A549 (cell line): Measurements from ENCODE around the gene UACA. TPM values are rescaled to one million over a fixed set of nuclear protein-coding genes. Genes with fewer than 3 reads are reported as not detected.

Experiments used
- ATAC-seq, 2 experiments: fragments of 200-7000 bp in 1 of 2; fragments of >200 bp in 1 of 2; cut with Nextera tagmentation in 1 of 2; cut with Tn5 transposase in 1 of 2; 3 replicates each; pipeline versions ENCODE4 v1.8.0 to v1.9.1; 2018 to 2020; ENCODE audit warnings: mild to moderate bottlenecking in 1 of 2, moderate library complexity in 1 of 2
- CTCF ChIA-PET: fragments of 300-600 bp; sonication (Branson Sonifier 250); formaldehyde crosslinking; extraction: SDS; loops from one replicate; lab custom pipeline; 2021; ENCODE audit warnings: antibody characterized with exemption, inconsistent platforms; lab: Yijun Ruan, JAX
- POLR2A ChIA-PET: fragments of 350-600 bp; formaldehyde crosslinking; extraction: SDS; loops from one replicate; lab custom pipeline; 2021; ENCODE audit warnings: antibody characterized with exemption, inconsistent platforms; lab: Yijun Ruan, JAX
- DNase-seq, 2 experiments: peaks; one replicate each; pipeline versions ENCODE4 v3.0.0 to v3.0.0-alpha.2; 2011 to 2016; ENCODE audit warnings: low read depth in 1 of 2, low spot score in 1 of 2
- FAIRE-seq: peaks from 2 replicates; lab custom pipeline; 2011; peaks lifted over from hg19 to GRCh38; lab: Jason Lieb, UNC
- H3K27ac ChIP-seq, 2 experiments: fragments of >200 bp; sonication (Bioruptor Twin); formaldehyde crosslinking; 3 replicates each; pipeline ENCODE4 v1.5.1; 2016 to 2017
- H3K4me1 ChIP-seq: fragments of >200 bp; sonication (Bioruptor Twin); formaldehyde crosslinking; 3 replicates; pipeline ENCODE4 v1.6.1; 2016
- H3K4me2 ChIP-seq: fragments of >200 bp; sonication (Bioruptor Twin); formaldehyde crosslinking; 3 replicates; pipeline ENCODE4 v1.6.1; 2016
- H3K4me3 ChIP-seq: fragments of >200 bp; sonication (Bioruptor Twin); formaldehyde crosslinking; 3 replicates; pipeline ENCODE4 v1.5.1; 2016
- H3K9me3 ChIP-seq: fragments of >200 bp; sonication (Bioruptor Twin); formaldehyde crosslinking; 3 replicates; pipeline ENCODE4 v1.6.1; 2016
- CEBPB ChIP-seq, 2 experiments: fragments of >200 bp in 1 of 2; sonication (Bioruptor Twin) in 1 of 2; formaldehyde crosslinking in 1 of 2; IDR thresholded peaks; 2 replicates each; pipeline ENCODE4 v1.6.1; 2012 to 2016
- ESRRA ChIP-seq: fragments of 150-350 bp; IDR thresholded peaks from 2 replicates; pipeline ENCODE4 v1.6.1; 2014; ENCODE audit warnings: mild to moderate bottlenecking, low read length, borderline replicate concordance
- FOSL2 ChIP-seq, 2 experiments: fragments of 450-650 bp in 1 of 2; fragments of >200 bp in 1 of 2; sonication (Bioruptor Twin) in 1 of 2; formaldehyde crosslinking; IDR thresholded peaks; 2 replicates each; pipeline versions ENCODE4 v1.5.0 to v1.6.1; 2016 to 2020; ENCODE audit warnings: mild to moderate bottlenecking in 1 of 2, moderate library complexity in 1 of 2
- FOXS1 ChIP-seq: fragments of 250-450 bp; sonication (Bioruptor Pico); IDR thresholded peaks from 2 replicates; pipeline ENCODE4 v1.5.0; 2020; ENCODE audit warnings: mild to moderate bottlenecking, moderate library complexity
- GATA3 ChIP-seq: IDR thresholded peaks from 2 replicates; pipeline ENCODE4 v1.6.1; 2012; ENCODE audit warnings: borderline replicate concordance
- HDAC2 ChIP-seq: fragments of 200-600 bp; sonication (generic); IDR thresholded peaks from 2 replicates; pipeline ENCODE4 v1.6.1; 2016
- HOXA7 ChIP-seq: fragments of 250-450 bp; sonication (Bioruptor Pico); IDR thresholded peaks from 2 replicates; pipeline ENCODE4 v1.5.0; 2020; ENCODE audit warnings: mild to moderate bottlenecking, moderate library complexity
- HOXB5 ChIP-seq: fragments of 250-450 bp; sonication (Bioruptor Pico); IDR thresholded peaks from 2 replicates; pipeline ENCODE4 v1.5.0; 2020; ENCODE audit warnings: mild to moderate bottlenecking, moderate library complexity
- MAFK ChIP-seq: fragments of 450-650 bp; IDR thresholded peaks from 2 replicates; pipeline ENCODE4 v1.6.1; 2014; ENCODE audit not compliant: partially characterized antibody
- MAZ ChIP-seq: fragments of 150-350 bp; IDR thresholded peaks from 2 replicates; pipeline ENCODE4 v1.6.1; 2014; ENCODE audit warnings: antibody characterized with exemption, low read depth, low read length, borderline replicate concordance
- NPAS2 ChIP-seq: fragments of 250-450 bp; sonication (Bioruptor Pico); IDR thresholded peaks from 2 replicates; pipeline ENCODE4 v1.8.0; 2022; ENCODE audit warnings: mild to moderate bottlenecking, moderate library complexity, borderline replicate concordance
- NR3C1 ChIP-seq: fragments of >200 bp; sonication (Bioruptor Twin); formaldehyde crosslinking; IDR thresholded peaks from 3 replicates; pipeline ENCODE4 v1.6.1; 2017
- POLR2A ChIP-seq: IDR thresholded peaks from 2 replicates; pipeline ENCODE4 v1.6.1; 2012; ENCODE audit warnings: mild to moderate bottlenecking, low read length
- POLR2AphosphoS2 ChIP-seq: conservative IDR thresholded peaks from 2 replicates; pipeline ENCODE4 v1.6.1; 2012; ENCODE audit warnings: low read length, improper control_type of control experiment, inconsistent platforms
- RAD21 ChIP-seq, 2 experiments: fragments of >200 bp in 1 of 2; sonication (Bioruptor Twin) in 1 of 2; formaldehyde crosslinking in 1 of 2; IDR thresholded peaks in 1 of 2; conservative IDR thresholded peaks in 1 of 2; 2 replicates in 1 of 2; 3 replicates in 1 of 2; pipeline ENCODE4 v1.6.1; 2012 to 2018; ENCODE audit warnings: inconsistent platforms in 1 of 2
- RARB ChIP-seq: fragments of 250-450 bp; sonication (Bioruptor Pico); IDR thresholded peaks from 2 replicates; pipeline ENCODE4 v1.8.0; 2021; ENCODE audit warnings: mild to moderate bottlenecking, moderate library complexity
- RCOR1 ChIP-seq: fragments of 150-350 bp; IDR thresholded peaks from 2 replicates; pipeline ENCODE4 v1.6.1; 2014; ENCODE audit warnings: antibody characterized with exemption, low read length, low read depth
- RFX5 ChIP-seq: fragments of 450-650 bp; IDR thresholded peaks from 2 replicates; pipeline ENCODE4 v1.7.1; 2014; ENCODE audit warnings: antibody characterized with exemption, mild to moderate bottlenecking, moderate library complexity
- ZFP36 ChIP-seq: fragments of 450-650 bp; IDR thresholded peaks from 2 replicates; pipeline ENCODE4 v1.6.1; 2014; ENCODE audit warnings: borderline replicate concordance; ENCODE audit not compliant: partially characterized antibody
- ZSCAN20 ChIP-seq: fragments of 250-450 bp; sonication (Bioruptor Pico); IDR thresholded peaks from 2 replicates; pipeline ENCODE4 v1.8.0; 2022; ENCODE audit warnings: mild to moderate bottlenecking, moderate library complexity
- WGBS: methylation state at CpG from one replicate; pipeline ENCODE4 v1.1.6; 2017; ENCODE audit errors: missing lambda C conversion rate; 5-methylcytosine and 5-hydroxymethylcytosine counted together
- polyA plus RNA-seq, 4 experiments: library from polyadenylated mRNA; depleted of rRNA in 3 of 4; stranded (reverse); fragments of >200 nt; fragmentation: RNase III in 1 of 4; extraction: RNeasy Plus Mini Kit Qiagen cat#74134 plus additional on column Dnase treatment in 1 of 4; gene quantifications; 2 replicates in 3 of 4; 3 replicates in 1 of 4; pipeline ENCODE4 v1.2.3, GENCODE V29; 2011 to 2017
- TF ChIP-seq, protein P1 (sequence below): fragments of 450-650 bp; IDR thresholded peaks from 2 replicates; pipeline ENCODE4 v1.6.1; 2014; ENCODE audit warnings: antibody characterized with exemption
- TF ChIP-seq, protein P2 (sequence below): fragments of 200-600 bp; sonication (generic); IDR thresholded peaks from 2 replicates; pipeline ENCODE4 v1.6.1; 2016; ENCODE audit warnings: antibody characterized with exemption, mild to moderate bottlenecking, moderate library complexity
- TF ChIP-seq, protein P3 (sequence below): IDR thresholded peaks from 2 replicates; pipeline ENCODE4 v1.6.1; 2012
- TF ChIP-seq, protein P4 (sequence below): fragments of >200 bp; sonication (Bioruptor Twin); formaldehyde crosslinking; IDR thresholded peaks from 3 replicates; pipeline ENCODE4 v1.5.1; 2016
- TF ChIP-seq, protein P5 (sequence below): IDR thresholded peaks from 2 replicates; pipeline ENCODE4 v1.6.1; 2012; ENCODE audit warnings: low read depth, borderline replicate concordance

The UACA gene
- polyA plus RNA-seq, 2 of the 4 experiments (the other 2 are of a cell fraction) = 31.9 to 80.4 TPM

DNA sequence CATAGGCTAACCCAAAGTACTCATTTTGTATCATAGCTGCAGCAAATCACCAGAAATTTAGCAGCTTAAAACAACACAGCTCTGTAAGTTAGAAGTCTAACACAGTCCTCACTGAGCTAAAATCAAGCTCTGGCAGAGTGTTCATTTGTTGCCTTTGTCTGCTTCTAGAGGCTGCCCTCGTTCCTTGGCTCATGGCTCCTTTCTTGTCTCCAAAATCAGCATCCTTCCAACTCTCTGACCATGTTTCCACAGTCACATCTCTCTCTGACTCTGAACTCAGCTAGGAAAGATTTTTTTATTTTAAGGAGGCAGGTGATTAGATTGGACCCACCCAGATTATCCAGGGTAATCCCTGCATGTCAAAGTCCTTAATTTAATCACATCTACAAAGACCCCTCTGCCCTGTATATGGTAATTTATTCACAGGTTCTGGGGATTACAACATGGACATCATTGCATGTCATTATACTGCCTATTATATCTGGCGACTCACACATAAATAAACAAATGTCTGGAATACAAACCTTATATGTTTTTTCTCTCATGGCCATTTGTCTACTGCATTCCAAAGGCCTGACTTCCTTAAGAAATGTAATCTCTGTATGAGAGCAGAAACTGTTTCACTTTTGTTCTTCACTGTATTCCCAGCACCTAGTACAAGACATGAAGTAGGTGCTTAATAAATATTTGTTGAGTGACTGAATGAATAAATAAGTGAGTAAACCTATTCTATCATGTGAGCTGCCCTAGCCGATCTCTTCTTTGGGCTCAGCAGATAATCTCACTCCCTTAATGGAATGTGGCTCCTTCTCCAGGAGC, 15.1 kb upstream of the UACA start:
- Histone ChIP-seq H3K4me1 (peaks cover 59% of the 10 kb centered on the region), H3K27ac (peak overlapping the region; percentile 66 to 82), H3K4me2 (peak overlapping the region; percentile 70), H3K4me3 (no peak overlapping the region), H3K9me3 (no peaks in the 10 kb centered on the region)
- 17% methylated on average over 3 of the region's 3 CpGs for WGBS
- FAIRE-seq = peak; percentile 46
- 0 out of 5 replicates have a peak, but pooled peaks of 1 of the 2 experiments have one; percentile 1 for TF ChIP-seq RAD21 (conservative IDR thresholded peaks at IDR 0.05 in 1 of 2, IDR thresholded peaks at IDR 0.05 in 1 of 2)
- TF ChIP-seq, protein P1, sequence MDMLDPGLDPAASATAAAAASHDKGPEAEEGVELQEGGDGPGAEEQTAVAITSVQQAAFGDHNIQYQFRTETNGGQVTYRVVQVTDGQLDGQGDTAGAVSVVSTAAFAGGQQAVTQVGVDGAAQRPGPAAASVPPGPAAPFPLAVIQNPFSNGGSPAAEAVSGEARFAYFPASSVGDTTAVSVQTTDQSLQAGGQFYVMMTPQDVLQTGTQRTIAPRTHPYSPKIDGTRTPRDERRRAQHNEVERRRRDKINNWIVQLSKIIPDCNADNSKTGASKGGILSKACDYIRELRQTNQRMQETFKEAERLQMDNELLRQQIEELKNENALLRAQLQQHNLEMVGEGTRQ = 0 out of 2 replicates have a peak, but pooled peaks have one; percentile 4
- TF ChIP-seq, protein P2, sequence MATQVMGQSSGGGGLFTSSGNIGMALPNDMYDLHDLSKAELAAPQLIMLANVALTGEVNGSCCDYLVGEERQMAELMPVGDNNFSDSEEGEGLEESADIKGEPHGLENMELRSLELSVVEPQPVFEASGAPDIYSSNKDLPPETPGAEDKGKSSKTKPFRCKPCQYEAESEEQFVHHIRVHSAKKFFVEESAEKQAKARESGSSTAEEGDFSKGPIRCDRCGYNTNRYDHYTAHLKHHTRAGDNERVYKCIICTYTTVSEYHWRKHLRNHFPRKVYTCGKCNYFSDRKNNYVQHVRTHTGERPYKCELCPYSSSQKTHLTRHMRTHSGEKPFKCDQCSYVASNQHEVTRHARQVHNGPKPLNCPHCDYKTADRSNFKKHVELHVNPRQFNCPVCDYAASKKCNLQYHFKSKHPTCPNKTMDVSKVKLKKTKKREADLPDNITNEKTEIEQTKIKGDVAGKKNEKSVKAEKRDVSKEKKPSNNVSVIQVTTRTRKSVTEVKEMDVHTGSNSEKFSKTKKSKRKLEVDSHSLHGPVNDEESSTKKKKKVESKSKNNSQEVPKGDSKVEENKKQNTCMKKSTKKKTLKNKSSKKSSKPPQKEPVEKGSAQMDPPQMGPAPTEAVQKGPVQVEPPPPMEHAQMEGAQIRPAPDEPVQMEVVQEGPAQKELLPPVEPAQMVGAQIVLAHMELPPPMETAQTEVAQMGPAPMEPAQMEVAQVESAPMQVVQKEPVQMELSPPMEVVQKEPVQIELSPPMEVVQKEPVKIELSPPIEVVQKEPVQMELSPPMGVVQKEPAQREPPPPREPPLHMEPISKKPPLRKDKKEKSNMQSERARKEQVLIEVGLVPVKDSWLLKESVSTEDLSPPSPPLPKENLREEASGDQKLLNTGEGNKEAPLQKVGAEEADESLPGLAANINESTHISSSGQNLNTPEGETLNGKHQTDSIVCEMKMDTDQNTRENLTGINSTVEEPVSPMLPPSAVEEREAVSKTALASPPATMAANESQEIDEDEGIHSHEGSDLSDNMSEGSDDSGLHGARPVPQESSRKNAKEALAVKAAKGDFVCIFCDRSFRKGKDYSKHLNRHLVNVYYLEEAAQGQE = no peak
- TF ChIP-seq CEBPB (IDR thresholded peaks at IDR 0.05) = peak in 1 of 2 experiments; percentile 50; a peak in 2 of 4 replicates
- TF ChIP-seq FOSL2 (IDR thresholded peaks at IDR 0.05) = no peak
- TF ChIP-seq FOSL2 (CRISPR knock-in tag; IDR thresholded peaks at IDR 0.05) = peak; percentile 80
- TF ChIP-seq HOXB5 = no peak
- TF ChIP-seq MAFK = peak; percentile 4
- peak; percentile 24; the same call in 1 of the 2 replicates for TF ChIP-seq FOXS1 (CRISPR knock-in tag)
- TF ChIP-seq GATA3 = peak; percentile 66; the same call in 1 of the 2 replicates
- ATAC-seq = peak; percentile 71 to 75
- ChIA-PET CTCF (interaction anchor here (0.7 to 2.1 kb wide), 8 partner anchors 11 to 108 kb away, joined by 3 to 17 read pairs (median 3); no protein-coding TSS in a partner anchor), POLR2A (interaction anchor here (1.0 kb wide), 2 partner anchors 17 kb away, joined by 3 read pairs; no protein-coding TSS in a partner anchor)
- DNase-seq = peak; percentile 49 to 73

DNA sequence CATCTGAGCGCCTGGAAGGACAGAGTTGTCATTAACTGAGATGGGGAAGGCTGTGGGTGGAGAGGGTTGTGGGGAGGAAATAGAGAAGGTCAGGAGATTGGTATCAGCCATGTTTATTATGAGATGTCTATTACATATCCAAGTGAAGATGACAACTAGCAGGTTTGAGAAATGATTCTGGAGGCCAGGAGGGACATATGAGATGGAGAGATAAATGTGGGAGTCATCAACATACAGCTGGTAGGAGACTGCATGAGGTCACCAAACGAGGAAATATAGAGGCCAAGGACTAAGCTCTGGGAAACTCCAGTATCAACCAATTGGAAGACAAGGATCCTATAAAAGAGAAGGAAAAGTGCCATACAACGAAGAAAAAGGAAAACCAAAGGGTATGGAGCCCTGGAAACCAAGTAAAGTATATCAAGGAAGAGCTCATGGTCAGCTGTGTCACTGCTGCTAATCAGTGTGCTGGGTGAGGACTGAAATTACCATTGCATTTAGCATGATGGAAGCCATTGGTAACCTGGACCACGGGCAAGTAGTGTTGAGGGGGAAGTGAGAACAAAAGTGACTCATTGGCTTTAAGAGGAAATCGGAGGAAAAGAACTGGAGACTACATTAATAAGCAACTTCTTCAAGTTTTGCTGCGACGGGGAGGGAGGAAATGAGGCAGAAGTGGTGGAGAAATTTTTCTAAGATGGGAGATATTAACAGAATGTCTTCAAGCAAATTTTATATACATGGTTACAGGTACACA, 14.0 kb upstream of the UACA start:
- POLR2A ChIA-PET = no interaction called here
- CTCF ChIA-PET = interaction anchor here (1.0 to 2.1 kb wide), 3 partner anchors 12 to 35 kb away, joined by 3 to 17 read pairs (median 7); no protein-coding TSS in a partner anchor
- WGBS = 77% methylated on average over 7 of the region's 7 CpGs
- H3K4me2 ChIP-seq = 0 out of 3 replicates have a peak overlapping the region, but pooled peaks have one; percentile 5
- peak overlapping the region; percentile 66 to 82; a peak in 4 of 6 replicates for H3K27ac ChIP-seq
- TF ChIP-seq RFX5 = no peak
- TF ChIP-seq RCOR1 = no peak
- no peak for TF ChIP-seq MAFK
- no peak for TF ChIP-seq POLR2AphosphoS2
- TF ChIP-seq RARB = no peak
- no peak for TF ChIP-seq NPAS2
- no peak for TF ChIP-seq FOXS1 (CRISPR knock-in tag)
- TF ChIP-seq POLR2A = no peak
- TF ChIP-seq HDAC2 = no peak
- TF ChIP-seq, protein P3, sequence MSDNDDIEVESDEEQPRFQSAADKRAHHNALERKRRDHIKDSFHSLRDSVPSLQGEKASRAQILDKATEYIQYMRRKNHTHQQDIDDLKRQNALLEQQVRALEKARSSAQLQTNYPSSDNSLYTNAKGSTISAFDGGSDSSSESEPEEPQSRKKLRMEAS = no peak
- TF ChIP-seq HOXA7 = no peak
- TF ChIP-seq, protein P4, sequence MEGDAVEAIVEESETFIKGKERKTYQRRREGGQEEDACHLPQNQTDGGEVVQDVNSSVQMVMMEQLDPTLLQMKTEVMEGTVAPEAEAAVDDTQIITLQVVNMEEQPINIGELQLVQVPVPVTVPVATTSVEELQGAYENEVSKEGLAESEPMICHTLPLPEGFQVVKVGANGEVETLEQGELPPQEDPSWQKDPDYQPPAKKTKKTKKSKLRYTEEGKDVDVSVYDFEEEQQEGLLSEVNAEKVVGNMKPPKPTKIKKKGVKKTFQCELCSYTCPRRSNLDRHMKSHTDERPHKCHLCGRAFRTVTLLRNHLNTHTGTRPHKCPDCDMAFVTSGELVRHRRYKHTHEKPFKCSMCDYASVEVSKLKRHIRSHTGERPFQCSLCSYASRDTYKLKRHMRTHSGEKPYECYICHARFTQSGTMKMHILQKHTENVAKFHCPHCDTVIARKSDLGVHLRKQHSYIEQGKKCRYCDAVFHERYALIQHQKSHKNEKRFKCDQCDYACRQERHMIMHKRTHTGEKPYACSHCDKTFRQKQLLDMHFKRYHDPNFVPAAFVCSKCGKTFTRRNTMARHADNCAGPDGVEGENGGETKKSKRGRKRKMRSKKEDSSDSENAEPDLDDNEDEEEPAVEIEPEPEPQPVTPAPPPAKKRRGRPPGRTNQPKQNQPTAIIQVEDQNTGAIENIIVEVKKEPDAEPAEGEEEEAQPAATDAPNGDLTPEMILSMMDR = no peak
- TF ChIP-seq ZFP36 = no peak
- TF ChIP-seq, protein P5, sequence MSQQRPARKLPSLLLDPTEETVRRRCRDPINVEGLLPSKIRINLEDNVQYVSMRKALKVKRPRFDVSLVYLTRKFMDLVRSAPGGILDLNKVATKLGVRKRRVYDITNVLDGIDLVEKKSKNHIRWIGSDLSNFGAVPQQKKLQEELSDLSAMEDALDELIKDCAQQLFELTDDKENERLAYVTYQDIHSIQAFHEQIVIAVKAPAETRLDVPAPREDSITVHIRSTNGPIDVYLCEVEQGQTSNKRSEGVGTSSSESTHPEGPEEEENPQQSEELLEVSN = no peak
- no peak for TF ChIP-seq MAZ
- TF ChIP-seq NR3C1 = no peak
- TF ChIP-seq ZSCAN20 (CRISPR knock-in tag) = no peak
- TF ChIP-seq ESRRA = no peak
- FAIRE-seq (no peak), ATAC-seq (no peak), DNase-seq (no peak)
- H3K9me3 ChIP-seq = no peaks in the 10 kb centered on the region
- H3K4me1 ChIP-seq = peaks cover 48% of the 10 kb centered on the region
- H3K4me3 ChIP-seq = no peak overlapping the region
